ENCODE data around the gene ARL14. TPM values are rescaled to one million over a fixed set of nuclear protein-coding genes. Genes with fewer than 3 reads are reported as not detected.

Gene ARL14
- total RNA-seq, 1 donor from 2014 or later = not detected

DNA sequence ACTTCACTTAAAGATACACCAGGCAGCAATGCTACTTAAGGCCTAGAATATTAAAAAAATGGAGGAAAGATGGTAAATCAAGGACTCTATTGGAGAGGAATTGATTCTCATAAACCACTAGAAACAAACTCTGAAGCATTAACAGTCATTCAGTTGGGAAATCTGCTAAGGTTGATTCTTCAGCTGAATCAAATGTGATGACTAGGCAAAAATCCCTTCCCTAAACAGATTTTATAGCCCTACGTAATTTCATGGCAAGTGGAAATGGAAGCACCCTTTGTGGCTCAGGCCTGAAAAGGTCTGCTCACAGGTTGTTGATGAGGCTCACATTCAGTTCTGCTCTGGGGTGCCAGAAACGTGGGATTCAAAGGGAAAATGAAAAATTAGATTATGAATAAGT, 38.8 kb upstream of the ARL14 start:
- intact Hi-C loops (cut with DNase I) = no loop called here

DNA sequence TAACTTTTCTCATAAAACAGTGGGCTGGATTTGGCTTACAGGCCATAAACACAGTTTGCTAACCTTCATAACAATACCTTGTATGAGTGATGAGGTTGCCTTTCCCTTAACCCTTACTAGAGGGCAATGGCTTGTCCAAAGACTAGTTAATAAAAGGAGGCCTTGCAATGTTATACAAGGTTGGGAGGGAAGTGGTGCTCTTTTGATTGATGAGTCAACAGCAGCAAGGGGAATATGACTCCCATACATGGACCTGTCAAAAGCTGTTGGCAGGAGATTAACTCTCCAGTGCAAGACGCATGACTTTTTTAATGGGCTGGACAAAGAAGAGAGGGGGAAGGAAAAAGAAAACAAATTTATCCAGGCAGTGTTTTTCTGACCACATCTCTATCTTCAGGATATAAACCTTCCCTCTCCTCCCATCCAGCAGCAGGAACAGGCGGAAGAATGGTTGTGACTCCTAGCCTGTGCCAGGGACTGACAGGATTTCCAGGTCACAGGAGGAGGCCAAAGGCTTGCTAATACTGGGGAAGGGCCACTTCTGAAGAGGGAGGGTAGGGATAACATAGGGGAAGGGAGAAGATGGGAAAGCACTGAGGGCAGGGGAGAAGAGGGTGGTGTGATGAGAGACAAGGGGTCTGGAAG, 35.2 kb upstream of the ARL14 start:
- TF ChIP-seq, protein P1, sequence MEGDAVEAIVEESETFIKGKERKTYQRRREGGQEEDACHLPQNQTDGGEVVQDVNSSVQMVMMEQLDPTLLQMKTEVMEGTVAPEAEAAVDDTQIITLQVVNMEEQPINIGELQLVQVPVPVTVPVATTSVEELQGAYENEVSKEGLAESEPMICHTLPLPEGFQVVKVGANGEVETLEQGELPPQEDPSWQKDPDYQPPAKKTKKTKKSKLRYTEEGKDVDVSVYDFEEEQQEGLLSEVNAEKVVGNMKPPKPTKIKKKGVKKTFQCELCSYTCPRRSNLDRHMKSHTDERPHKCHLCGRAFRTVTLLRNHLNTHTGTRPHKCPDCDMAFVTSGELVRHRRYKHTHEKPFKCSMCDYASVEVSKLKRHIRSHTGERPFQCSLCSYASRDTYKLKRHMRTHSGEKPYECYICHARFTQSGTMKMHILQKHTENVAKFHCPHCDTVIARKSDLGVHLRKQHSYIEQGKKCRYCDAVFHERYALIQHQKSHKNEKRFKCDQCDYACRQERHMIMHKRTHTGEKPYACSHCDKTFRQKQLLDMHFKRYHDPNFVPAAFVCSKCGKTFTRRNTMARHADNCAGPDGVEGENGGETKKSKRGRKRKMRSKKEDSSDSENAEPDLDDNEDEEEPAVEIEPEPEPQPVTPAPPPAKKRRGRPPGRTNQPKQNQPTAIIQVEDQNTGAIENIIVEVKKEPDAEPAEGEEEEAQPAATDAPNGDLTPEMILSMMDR (IDR thresholded peaks at IDR 0.05) = no peak
- peak in 1 of 2 donors; percentile 39 for TF ChIP-seq POLR2AphosphoS5 (IDR thresholded peaks at IDR 0.05; ENCODE audit: insufficient read depth in 1 of 2, low read depth in 1 of 2)
- TF ChIP-seq POLR2A (IDR thresholded peaks at IDR 0.05) = no peak
- Histone ChIP-seq H3K27me3 (no peaks in the 10 kb centered on the region), H3K27ac (no peak overlapping the region), H3K4me1 (peaks cover 5% of the 10 kb centered on the region), H3K9me3 (no peaks in the 10 kb centered on the region), H3K4me3 (no peak overlapping the region), H3K36me3 (no peaks in the 10 kb centered on the region)
- intact Hi-C loops (cut with DNase I) = no loop called here
- no peak for DNase-seq (ENCODE audit: extremely low spot score in 2 of 2)

More for the DNA sequence above, 38.8 kb upstream of the ARL14 start:
- peaks cover 5% of the 10 kb centered on the region for H3K4me1 ChIP-seq
- H3K27me3 ChIP-seq = no peaks in the 10 kb centered on the region
- no peak overlapping the region for H3K27ac ChIP-seq
- DNase-seq (ENCODE audit: extremely low spot score in 2 of 2) = no peak
- no peak for TF ChIP-seq POLR2AphosphoS5 (IDR thresholded peaks at IDR 0.05; ENCODE audit: insufficient read depth in 1 of 2, low read depth in 1 of 2)
- TF ChIP-seq, protein P1 (IDR thresholded peaks at IDR 0.05) = no peak
- no peak for TF ChIP-seq POLR2A (IDR thresholded peaks at IDR 0.05)
- no peaks in the 10 kb centered on the region for H3K36me3 ChIP-seq
- no peak overlapping the region for H3K4me3 ChIP-seq
- H3K9me3 ChIP-seq = no peaks in the 10 kb centered on the region

DNA sequence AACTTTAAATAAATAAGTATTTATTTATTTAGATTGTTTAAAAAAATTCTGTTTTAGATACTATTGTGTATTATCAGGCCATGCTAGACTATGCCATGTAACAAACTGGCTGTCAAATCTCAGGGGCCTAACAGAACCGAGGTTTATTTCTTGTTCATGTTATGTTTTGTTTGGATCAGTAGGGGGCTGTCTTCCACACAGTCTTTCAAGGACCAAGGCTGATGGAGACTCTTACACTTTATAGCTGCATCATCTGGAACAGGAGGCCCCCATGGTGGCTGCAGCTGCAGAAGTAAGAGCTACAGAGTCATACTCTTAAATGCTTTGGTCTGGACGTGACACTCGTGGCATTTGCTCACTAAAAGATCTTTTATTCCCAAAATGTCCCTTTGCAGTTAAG, 33.0 kb upstream of the ARL14 start:
- TF ChIP-seq POLR2AphosphoS5 (IDR thresholded peaks at IDR 0.05; ENCODE audit: insufficient read depth in 1 of 2, low read depth in 1 of 2) (no peak), POLR2A (IDR thresholded peaks at IDR 0.05) (no peak)
- TF ChIP-seq, protein P1 (IDR thresholded peaks at IDR 0.05) = no peak
- Histone ChIP-seq H3K27ac (no peak overlapping the region), H3K9me3 (no peaks in the 10 kb centered on the region), H3K4me3 (no peak overlapping the region), H3K36me3 (no peaks in the 10 kb centered on the region), H3K4me1 (peaks cover 5% of the 10 kb centered on the region), H3K27me3 (no peaks in the 10 kb centered on the region)
- intact Hi-C loops (cut with DNase I) = no loop called here
- DNase-seq (ENCODE audit: extremely low spot score in 2 of 2) = no peak

DNA sequence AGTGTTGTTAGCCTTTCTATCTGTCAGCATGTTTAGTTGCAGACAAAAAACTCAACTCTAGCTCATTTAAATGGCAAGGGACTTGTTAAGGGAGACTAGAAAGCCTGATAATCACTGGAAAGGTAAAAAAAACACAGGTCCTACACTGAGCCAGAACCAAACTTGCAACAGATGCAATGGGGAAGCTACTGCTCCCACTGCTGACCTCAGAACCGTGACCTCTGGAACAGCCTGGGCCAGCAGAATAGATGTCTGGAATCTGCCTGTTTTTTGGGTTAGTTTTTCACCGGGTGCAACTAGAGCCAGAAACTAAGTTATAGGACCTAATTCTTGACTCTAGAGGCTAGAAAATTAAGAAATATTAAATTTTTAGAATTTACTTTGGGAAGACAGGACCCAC, 32.5 kb upstream of the ARL14 start:
- H3K36me3 ChIP-seq = no peaks in the 10 kb centered on the region
- H3K27me3 ChIP-seq = no peaks in the 10 kb centered on the region
- DNase-seq (ENCODE audit: extremely low spot score in 2 of 2) = no peak
- intact Hi-C loops (cut with DNase I) = no loop called here
- TF ChIP-seq, protein P1 (IDR thresholded peaks at IDR 0.05) = no peak
- TF ChIP-seq POLR2AphosphoS5 (IDR thresholded peaks at IDR 0.05; ENCODE audit: insufficient read depth in 1 of 2, low read depth in 1 of 2) = no peak
- TF ChIP-seq POLR2A (IDR thresholded peaks at IDR 0.05) = no peak
- H3K9me3 ChIP-seq = no peaks in the 10 kb centered on the region
- H3K27ac ChIP-seq = no peak overlapping the region
- peaks cover 5% of the 10 kb centered on the region for H3K4me1 ChIP-seq
- no peak overlapping the region for H3K4me3 ChIP-seq

DNA sequence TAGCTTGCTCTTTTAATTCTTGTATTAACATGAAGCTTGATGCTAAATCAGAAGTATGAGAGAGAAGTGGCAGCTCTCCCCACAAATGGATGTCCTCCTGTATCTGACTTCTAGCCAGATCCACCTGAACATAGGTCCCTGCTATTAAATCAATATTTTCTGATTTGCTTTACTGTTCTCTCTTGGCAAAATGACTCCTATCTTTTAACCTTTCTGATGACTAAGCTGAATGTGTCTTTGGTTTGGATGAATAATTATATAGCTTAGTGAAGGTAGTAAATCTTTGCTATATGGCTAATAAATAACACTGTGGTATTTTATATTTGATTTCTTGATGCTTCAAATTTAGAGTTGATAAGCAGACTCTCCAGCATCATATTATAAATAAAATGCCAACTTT, 28.3 kb upstream of the ARL14 start:
- no peak overlapping the region for H3K4me3 ChIP-seq
- H3K27ac ChIP-seq = no peak overlapping the region
- intact Hi-C loops (cut with DNase I) = no loop called here
- H3K27me3 ChIP-seq = no peaks in the 10 kb centered on the region
- no peak for TF ChIP-seq POLR2AphosphoS5 (IDR thresholded peaks at IDR 0.05; ENCODE audit: insufficient read depth in 1 of 2, low read depth in 1 of 2)
- no peak for TF ChIP-seq POLR2A (IDR thresholded peaks at IDR 0.05)
- TF ChIP-seq, protein P1 (IDR thresholded peaks at IDR 0.05) = no peak
- no peak for DNase-seq (ENCODE audit: extremely low spot score in 2 of 2)
- H3K9me3 ChIP-seq = no peaks in the 10 kb centered on the region
- H3K4me1 ChIP-seq = no peaks in the 10 kb centered on the region
- no peaks in the 10 kb centered on the region for H3K36me3 ChIP-seq
